Activated CD4-positive, alpha-beta T cell treated with anti-CD3 and anti-CD28 coated beads for 4 hours (primary cell): Measurements from ENCODE around the gene NTN3.

Source experiments
- DNase-seq, 2 donors: peaks; one replicate each; pipeline ENCODE4 v3.0.0-alpha.2; 2020

The NTN3 gene

DNA sequence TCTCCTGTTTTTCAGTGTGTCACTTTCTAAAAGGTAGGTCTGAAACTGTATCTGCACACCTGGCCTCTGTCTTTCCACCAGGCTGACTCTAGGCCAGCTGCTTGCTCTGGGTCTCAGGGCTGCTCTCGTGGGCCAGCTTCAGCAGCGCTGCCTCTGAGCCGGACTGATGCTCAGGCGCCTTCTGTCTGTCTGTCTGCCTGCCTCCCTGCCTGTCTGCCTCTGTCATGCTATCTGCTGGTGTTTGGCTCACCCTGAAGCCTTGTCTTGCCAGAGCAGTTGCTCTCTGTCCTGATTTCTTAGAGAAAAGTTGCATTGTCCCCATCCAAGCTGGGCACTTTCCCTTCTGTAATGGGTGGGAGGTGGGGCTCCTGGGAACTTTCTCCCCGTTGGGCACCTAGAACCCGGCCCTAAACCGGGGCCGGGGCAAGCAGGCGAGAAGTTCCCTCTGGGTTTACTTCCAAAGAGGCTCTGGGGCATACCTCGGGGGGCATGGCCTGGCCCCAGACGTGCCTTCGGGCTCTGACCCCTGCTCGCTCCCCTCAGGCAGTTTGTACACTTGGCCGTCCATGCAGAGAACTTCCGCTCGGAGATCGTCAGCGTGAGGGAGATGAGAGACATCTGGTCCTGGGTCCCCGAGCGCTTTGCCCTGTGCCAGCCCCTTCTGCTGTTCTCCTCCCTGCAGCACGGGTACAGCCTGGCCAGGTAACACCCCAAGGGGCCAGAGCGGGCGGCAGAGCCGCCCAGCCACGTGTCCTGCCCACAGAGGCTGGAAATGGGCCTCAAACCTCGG lies 26.8 kb downstream of the NTN3 start:
- no peak for DNase-seq

- no peak for DNase-seq
These were observed 27.6 kb downstream of the NTN3 start for GRCh38 chr16:2498531-2499253.

DNA sequence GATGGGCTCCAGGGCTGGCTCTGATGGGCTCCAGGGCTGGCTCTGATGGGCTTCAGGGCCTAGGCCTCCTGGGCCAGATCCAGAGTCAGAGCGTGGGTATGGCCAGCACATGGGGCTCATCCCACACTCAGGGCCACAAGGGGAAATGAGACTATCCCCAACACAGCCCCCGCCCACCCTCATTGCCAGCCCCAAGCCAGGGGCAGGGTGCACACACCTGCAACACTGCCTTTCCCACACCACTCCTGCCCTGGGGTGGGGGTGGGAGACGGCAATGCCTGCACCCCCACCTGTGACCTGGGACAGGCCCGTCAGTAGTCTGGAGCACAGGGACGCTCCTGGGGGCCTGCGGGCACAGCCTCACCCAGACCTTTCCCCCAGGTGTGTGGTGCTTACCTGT lies 28.4 kb downstream of the NTN3 start:
- no peak for DNase-seq

- no peak for DNase-seq
These were observed 28.9 kb downstream of the NTN3 start for GRCh38 chr16:2499890-2500429.

GRCh38 chr16:2500430-2500917 lies 29.4 kb downstream of the NTN3 start:
- no peak for DNase-seq

DNA sequence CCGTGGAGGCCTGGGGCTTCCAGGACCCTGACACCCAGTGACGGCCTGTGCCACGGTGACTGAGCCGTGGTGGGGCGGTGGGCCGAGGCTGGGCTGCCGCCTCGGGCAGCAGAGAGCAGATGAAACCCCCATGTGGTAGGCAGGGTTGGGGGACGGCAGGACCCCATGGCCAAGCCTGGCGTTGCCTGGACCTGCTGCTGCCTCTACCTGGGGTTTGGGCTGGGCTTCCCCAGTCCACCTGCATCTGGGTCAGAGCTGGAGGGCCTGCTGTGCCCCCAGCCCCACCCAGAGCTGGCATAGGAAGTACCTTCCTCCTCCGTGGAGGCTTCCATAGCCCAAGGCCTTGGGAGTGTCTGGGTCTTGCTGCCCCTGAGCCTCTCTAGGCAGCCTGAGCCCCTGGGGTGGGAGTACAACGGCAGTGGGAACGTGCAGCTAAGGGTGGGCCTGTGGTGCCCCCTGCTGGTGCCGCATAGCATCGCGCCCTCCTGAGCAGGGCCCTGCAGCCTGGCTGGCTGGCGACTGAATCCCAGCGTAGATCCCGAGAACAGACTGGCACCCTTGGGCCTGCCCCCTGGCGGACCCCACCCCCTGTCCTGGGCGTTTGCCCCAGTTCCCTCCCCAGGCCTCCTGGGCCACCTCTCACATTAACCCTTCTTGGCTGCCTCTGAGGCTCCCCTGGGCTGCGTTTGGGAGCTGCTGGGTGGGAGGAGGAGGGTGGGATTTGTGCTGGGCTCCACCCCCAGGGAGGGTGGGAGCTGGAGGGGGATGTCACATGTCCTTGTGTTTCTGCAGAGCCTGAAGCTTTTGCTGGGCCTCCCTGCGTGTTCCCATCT lies 30.0 kb downstream of the NTN3 start:
- peak; percentile 67 to 79 for DNase-seq

DNA sequence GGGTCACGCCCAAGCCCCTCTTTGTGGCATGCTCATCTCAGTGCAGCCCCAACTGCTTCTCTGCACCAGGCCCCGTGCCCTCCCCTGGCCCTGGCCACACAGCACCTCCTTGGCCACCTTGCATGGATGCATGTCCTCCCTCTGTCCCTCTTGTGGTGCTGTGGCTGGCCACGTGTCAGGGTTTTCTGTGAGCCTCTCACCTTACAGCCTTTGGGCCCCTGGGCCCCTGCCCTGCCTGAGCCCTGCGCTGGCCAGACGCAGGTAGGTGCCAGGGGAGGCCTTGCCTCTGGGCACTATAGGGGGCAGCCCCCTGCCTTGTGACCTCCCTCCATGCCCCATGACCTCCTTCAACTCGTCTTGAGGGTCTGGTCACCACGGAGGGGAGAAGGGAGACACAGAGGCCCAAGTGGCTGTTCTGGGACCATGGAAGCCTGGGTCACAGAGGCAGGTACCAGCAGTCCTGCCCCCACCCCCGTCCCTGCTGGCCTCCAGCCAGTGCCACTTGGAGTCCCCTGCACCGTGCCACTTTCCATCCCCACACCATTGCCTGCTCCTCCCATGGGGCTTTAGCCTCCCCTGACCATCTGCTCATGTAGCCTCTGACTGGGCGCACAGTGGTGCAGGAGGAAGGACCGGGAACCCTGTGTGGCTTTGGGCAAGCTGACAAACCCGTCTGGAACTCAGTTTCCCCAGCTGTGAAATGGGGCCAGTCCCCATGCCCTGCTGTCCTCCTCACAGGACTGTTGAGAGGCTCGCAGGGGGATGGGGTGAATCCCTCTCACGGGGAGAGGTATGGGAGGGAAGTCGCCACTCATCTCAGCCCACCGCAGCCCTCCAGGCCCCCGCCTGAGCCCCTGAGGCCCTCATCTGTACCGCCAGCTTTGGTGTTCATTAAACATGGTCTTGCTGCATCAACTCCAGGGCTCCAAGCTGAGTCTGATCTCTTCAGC lies 31.1 kb downstream of the NTN3 start:
- DNase-seq: no peak

GRCh38 chr16:2505695-2506094 lies 34.6 kb downstream of the NTN3 start:
- no peak for DNase-seq

DNA sequence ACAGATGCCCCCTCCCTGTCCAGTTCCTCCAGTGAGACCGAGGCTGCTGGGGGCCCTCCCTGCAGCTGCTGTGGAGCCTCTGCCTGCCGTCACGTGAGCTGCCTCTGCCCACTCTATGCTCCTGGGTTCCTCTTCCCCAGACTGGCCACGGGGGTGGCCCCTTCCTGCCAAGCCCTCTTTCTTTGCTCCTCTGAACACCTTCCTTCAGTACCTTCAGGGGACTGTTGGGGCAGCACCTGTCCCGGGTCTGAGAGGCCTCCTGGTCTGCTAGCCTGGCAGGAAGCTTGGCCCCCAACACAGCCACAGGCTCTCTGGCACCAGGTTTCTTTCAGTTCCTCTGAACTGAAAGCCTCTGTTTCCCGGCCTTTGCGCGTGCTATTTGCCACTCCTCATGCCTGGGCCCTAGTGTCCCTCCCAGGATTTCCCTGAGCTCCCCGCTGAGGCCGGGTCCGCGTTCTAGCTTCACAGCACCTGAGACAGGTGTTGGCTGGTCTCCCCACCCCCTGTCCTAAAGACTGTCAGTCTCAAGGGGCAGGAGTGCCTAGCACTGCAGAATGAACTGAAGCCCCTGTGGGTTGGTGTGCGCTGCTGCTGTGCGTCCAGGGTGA lies 36.1 kb downstream of the NTN3 start:
- no peak for DNase-seq

GRCh38 chr16:2507665-2508064 lies 36.6 kb downstream of the NTN3 start:
- no peak for DNase-seq

- no peak for DNase-seq
These were observed 37.8 kb downstream of the NTN3 start for GRCh38 chr16:2508722-2509400.

GRCh38 chr16:2511128-2511800 lies 40.2 kb downstream of the NTN3 start:
- no peak for DNase-seq

DNA sequence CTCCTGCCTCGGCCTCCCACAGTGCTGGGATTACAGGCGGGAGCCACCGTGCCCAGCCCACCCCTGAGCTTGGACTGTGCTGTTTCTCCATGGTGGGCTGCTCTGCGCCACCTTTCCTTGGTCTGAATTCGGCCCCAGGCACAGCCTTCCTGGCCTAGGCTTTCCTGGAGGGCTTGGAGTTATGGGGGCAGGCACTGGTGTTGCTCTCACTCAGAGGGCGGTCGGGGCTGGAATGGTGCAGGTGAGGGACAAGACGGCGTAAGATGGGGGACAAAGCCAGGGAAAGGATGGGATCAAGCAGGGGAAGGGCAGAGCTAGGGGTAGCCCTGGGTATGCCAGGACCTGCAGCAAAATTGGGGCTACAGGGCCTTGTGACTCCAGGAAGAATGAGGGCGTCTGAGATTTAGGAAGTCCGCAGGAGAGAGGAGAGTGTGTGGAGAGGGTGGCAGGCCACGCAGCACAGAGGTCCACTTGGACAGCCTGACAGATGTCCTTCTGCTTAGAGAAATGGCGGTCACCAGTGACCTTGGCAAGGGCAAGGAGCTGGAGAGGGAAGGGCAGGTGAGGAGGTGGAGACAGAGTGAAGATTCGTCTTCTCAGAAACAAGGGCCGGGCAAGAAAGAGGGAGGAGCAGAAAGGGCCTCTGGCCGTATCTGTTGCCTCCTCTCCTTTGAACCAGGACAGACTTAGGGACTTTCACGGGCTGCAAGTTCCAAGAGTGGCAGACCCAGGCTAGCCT lies 41.1 kb downstream of the NTN3 start:
- no peak for DNase-seq

DNA sequence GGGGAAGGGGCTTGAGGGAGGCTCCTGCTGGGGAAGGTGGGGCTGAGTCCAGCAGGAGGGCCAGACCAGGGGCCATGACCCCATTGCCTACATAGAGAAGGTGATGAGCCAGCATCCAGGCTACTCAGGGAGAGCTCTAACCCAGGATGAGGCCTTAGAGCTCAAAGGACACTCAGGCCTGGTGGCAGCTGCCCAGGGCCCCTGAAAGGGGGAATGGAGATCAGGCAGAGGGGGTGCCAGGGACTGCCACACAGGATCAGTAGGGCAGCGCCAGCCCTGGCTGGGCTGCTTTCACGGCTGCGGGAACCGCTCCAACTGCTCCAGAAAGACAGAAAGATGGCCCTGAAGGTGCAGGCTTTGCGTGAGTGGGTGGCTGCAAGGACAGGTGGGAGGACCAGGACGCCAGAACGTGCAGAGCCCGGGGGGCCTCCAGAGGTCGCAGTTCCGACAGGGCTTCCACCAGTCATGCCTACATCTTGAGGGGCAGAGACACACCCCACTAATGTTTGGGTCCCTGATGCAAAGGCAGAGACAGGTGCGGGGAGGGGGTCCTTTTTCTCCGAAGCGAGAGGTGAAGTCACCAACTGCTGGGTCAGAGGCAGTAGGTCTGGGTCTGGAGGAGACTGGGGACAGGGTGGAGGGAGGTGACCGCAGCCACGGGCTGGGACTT lies 41.8 kb downstream of the NTN3 start:
- no peak for DNase-seq

- peak; percentile 91 to 92 for DNase-seq
These were observed 42.6 kb downstream of the NTN3 start, which contains the start of gene ATP6V0C for GRCh38 chr16:2513405-2514332. Gene ATP6V0C (plus strand): TSS chr16:2513952. CDS start chr16:2514104, 152 bp downstream.

DNA sequence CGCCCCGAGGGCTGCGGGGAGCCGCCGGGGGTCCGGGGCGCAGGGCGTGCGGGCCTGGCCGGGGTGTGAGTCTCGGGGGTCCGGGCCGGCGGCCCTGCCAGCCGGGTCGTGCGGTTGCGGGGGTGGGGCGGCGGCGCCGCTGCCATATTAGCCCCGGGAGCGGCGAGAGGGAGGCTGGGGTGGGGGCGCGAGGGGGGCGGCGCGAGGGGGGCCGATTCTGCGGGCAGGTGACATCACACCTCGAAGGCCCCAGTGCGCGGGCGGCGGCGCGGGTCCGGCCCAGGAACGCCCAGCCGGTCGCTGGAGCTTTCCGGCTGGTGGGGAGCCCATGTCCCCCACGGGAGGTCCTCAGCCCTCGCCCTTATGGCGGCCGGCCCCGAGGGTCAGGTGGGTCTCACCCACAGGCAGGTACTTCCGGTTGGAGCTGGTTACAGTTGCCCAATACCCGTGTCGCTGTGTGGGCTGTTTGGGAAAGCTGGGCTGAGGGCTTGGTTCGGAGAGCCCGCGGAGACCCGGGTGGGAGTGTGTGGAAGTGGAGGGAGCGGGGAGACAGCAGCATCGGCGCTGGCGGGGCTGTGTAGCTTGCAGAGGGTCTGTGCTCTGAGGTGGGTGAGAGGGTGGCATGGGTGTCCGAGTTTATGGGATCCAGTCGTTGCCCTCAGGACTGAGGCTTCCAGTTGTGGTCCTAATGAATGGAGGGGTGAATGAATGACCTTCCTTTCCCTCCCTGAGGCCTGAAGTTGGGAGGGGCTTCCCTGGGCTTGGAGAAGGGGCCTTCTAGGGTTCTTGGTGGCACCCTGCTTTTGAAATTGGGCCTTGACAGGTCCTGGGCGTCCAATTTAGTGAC lies 43.5 kb downstream of the NTN3 start:
- DNase-seq: peak in 1 of 2 donors; percentile 45
